ENCODE data around the gene MAP3K2.

The MAP3K2 gene

GRCh38 chr2:127404466-127405254 is 16.9 kb upstream of the MAP3K2 start:
- DNase-seq = no peak

- no peak for DNase-seq
Observed at GRCh38 chr2:127403460-127403859, 15.7 kb upstream of the MAP3K2 start.

- DNase-seq = no peak
Observed at GRCh38 chr2:127401757-127402695, 14.3 kb upstream of the MAP3K2 start.

- no peak for DNase-seq
Observed at GRCh38 chr2:127400897-127401756, 13.4 kb upstream of the MAP3K2 start.

- no peak for DNase-seq
Observed at GRCh38 chr2:127400533-127400896, 12.7 kb upstream of the MAP3K2 start.

- DNase-seq = no peak
Observed at GRCh38 chr2:127398239-127398590, 10.4 kb upstream of the MAP3K2 start.

- no peak for DNase-seq
Observed at GRCh38 chr2:127397568-127398238, 9.9 kb upstream of the MAP3K2 start.

GRCh38 chr2:127394492-127394891 is 6.7 kb upstream of the MAP3K2 start:
- no peak for DNase-seq

- no peak for DNase-seq
Observed at GRCh38 chr2:127392828-127393578, 5.2 kb upstream of the MAP3K2 start.

GRCh38 chr2:127392133-127392827 is 4.5 kb upstream of the MAP3K2 start:
- no peak for DNase-seq

- no peak for DNase-seq
Observed at GRCh38 chr2:127389778-127390435, 2.1 kb upstream of the MAP3K2 start.

GRCh38 chr2:127388423-127389164 is 819 bp upstream of the MAP3K2 start:
- no peak for DNase-seq

GRCh38 chr2:127386764-127387654 is 766 bp downstream of the MAP3K2 start:
- peak; percentile 79 for DNase-seq

GRCh38 chr2:127386246-127386645 is 1.5 kb downstream of the MAP3K2 start:
- DNase-seq = no peak

GRCh38 chr2:127384529-127384928 is 3.2 kb downstream of the MAP3K2 start:
- no peak for DNase-seq

- DNase-seq = no peak
Observed at GRCh38 chr2:127382831-127383230, 4.9 kb downstream of the MAP3K2 start.

- DNase-seq = no peak
Observed at GRCh38 chr2:127381762-127382161, 6.0 kb downstream of the MAP3K2 start.

- DNase-seq = no peak
Observed at GRCh38 chr2:127379712-127380355, 7.9 kb downstream of the MAP3K2 start.

Data from NCI-H510A treated with DMSO at 0.1 percent for 48 hours (cell line).